Mucosa of rectum (tissue), 2 donors: ENCODE data around the gene RPP40.

Experiments
- H3K27ac ChIP-seq, 2 donors: one replicate each; pipeline ENCODE4 v1.7.0; 2013; ENCODE audit warnings: inconsistent platforms in 2 of 2, low read depth in 2 of 2, low read length in 2 of 2
- H3K27me3 ChIP-seq, 2 donors: one replicate each; pipeline ENCODE4 v1.7.0; 2013; ENCODE audit warnings: low read length in 2 of 2; ENCODE audit not compliant: control insufficient read depth in 2 of 2, insufficient read depth in 2 of 2
- H3K36me3 ChIP-seq, 2 donors: one replicate each; pipeline ENCODE4 v1.7.0; 2013; ENCODE audit warnings: low read length in 2 of 2; ENCODE audit not compliant: control insufficient read depth in 2 of 2, insufficient read depth in 2 of 2
- H3K4me1 ChIP-seq, 2 donors: one replicate each; pipeline ENCODE4 v1.7.0; 2013; ENCODE audit warnings: low read length in 2 of 2, mild to moderate bottlenecking in 1 of 2; ENCODE audit not compliant: control insufficient read depth in 2 of 2, insufficient read depth in 2 of 2
- H3K4me3 ChIP-seq, 2 donors: one replicate each; pipeline ENCODE4 v1.7.0; 2013; ENCODE audit warnings: low read length in 2 of 2
- H3K9ac ChIP-seq, 2 donors: one replicate each; pipeline ENCODE4 v1.7.0; 2013; ENCODE audit warnings: low read length in 2 of 2, low read depth in 1 of 2, mild to moderate bottlenecking in 1 of 2
- H3K9me3 ChIP-seq, 2 donors: one replicate each; pipeline ENCODE4 v1.7.0; 2013; ENCODE audit warnings: low read length in 2 of 2; ENCODE audit not compliant: control insufficient read depth in 2 of 2
- donor health status: healthy.
- donor health status: Normal muscosa, but diverticular disease.

The RPP40 gene

GRCh38 chr6:4973982-4974745 is 29.7 kb downstream of the RPP40 start:
- Histone ChIP-seq H3K9me3 (peaks cover under 1 to 4% of the 10 kb centered on the region in 2 donors), H3K27ac (no peak overlapping the region), H3K36me3 (no peaks in the 10 kb centered on the region), H3K27me3 (no peaks in the 10 kb centered on the region), H3K4me3 (no peak overlapping the region), H3K9ac (no peak overlapping the region), H3K4me1 (no peaks in the 10 kb centered on the region)

GRCh38 chr6:4973415-4973814 is 30.4 kb downstream of the RPP40 start:
- Histone ChIP-seq H3K4me1 (no peaks in the 10 kb centered on the region), H3K4me3 (no peak overlapping the region), H3K36me3 (no peaks in the 10 kb centered on the region), H3K9me3 (no peaks in the 10 kb centered on the region), H3K27me3 (no peaks in the 10 kb centered on the region), H3K27ac (no peak overlapping the region), H3K9ac (no peak overlapping the region)

GRCh38 chr6:4972438-4972837 is 31.4 kb downstream of the RPP40 start:
- H3K4me3 ChIP-seq: no peak overlapping the region
- H3K27ac ChIP-seq: no peak overlapping the region
- no peaks in the 10 kb centered on the region for H3K36me3 ChIP-seq
- H3K27me3 ChIP-seq: no peaks in the 10 kb centered on the region
- no peaks in the 10 kb centered on the region for H3K4me1 ChIP-seq
- no peaks in the 10 kb centered on the region for H3K9me3 ChIP-seq
- no peak overlapping the region for H3K9ac ChIP-seq

- no peak overlapping the region for H3K9ac ChIP-seq
- H3K4me1 ChIP-seq: no peaks in the 10 kb centered on the region
- no peak overlapping the region for H3K4me3 ChIP-seq
- H3K36me3 ChIP-seq: no peaks in the 10 kb centered on the region
- H3K27me3 ChIP-seq: no peaks in the 10 kb centered on the region
- no peak overlapping the region for H3K27ac ChIP-seq
- no peaks in the 10 kb centered on the region for H3K9me3 ChIP-seq
These were observed 32.0 kb downstream of the RPP40 start for GRCh38 chr6:4971851-4972250.

GRCh38 chr6:4970739-4971395 is 33.0 kb downstream of the RPP40 start:
- Histone ChIP-seq H3K9ac (no peak overlapping the region), H3K4me3 (no peak overlapping the region), H3K27me3 (no peaks in the 10 kb centered on the region), H3K36me3 (no peaks in the 10 kb centered on the region), H3K27ac (no peak overlapping the region), H3K9me3 (no peaks in the 10 kb centered on the region), H3K4me1 (no peaks in the 10 kb centered on the region)

GRCh38 chr6:4969609-4970285 is 34.1 kb downstream of the RPP40 start:
- no peak overlapping the region for H3K4me3 ChIP-seq
- no peak overlapping the region for H3K9ac ChIP-seq
- H3K36me3 ChIP-seq: no peaks in the 10 kb centered on the region
- H3K27me3 ChIP-seq: no peaks in the 10 kb centered on the region
- no peaks in the 10 kb centered on the region for H3K4me1 ChIP-seq
- no peak overlapping the region for H3K27ac ChIP-seq
- H3K9me3 ChIP-seq: no peaks in the 10 kb centered on the region

GRCh38 chr6:4967301-4968030 is 36.4 kb downstream of the RPP40 start:
- Histone ChIP-seq H3K27ac (no peak overlapping the region), H3K27me3 (no peaks in the 10 kb centered on the region), H3K4me3 (no peak overlapping the region), H3K9ac (no peak overlapping the region), H3K4me1 (no peaks in the 10 kb centered on the region), H3K36me3 (no peaks in the 10 kb centered on the region), H3K9me3 (no peaks in the 10 kb centered on the region)

- no peaks in the 10 kb centered on the region for H3K27me3 ChIP-seq
- H3K9ac ChIP-seq: no peak overlapping the region
- no peak overlapping the region for H3K4me3 ChIP-seq
- H3K36me3 ChIP-seq: no peaks in the 10 kb centered on the region
- no peaks in the 10 kb centered on the region for H3K4me1 ChIP-seq
- H3K9me3 ChIP-seq: no peaks in the 10 kb centered on the region
- no peak overlapping the region for H3K27ac ChIP-seq
These were observed 38.1 kb downstream of the RPP40 start for GRCh38 chr6:4965562-4966389.

GRCh38 chr6:4964675-4965561 is 38.9 kb downstream of the RPP40 start:
- Histone ChIP-seq H3K27me3 (no peaks in the 10 kb centered on the region), H3K4me3 (no peak overlapping the region), H3K9ac (no peak overlapping the region), H3K9me3 (no peaks in the 10 kb centered on the region), H3K36me3 (no peaks in the 10 kb centered on the region), H3K4me1 (no peaks in the 10 kb centered on the region), H3K27ac (no peak overlapping the region)
